ENCODE measurements around the gene EEF1E1. TPM values are rescaled to one million over a fixed set of nuclear protein-coding genes. Genes with fewer than 3 reads are reported as not detected.

EEF1E1 gene
- total RNA-seq (2012; rRNA removed) = 47.0 and 60.1 TPM in 2 replicates

GRCh38 chr6:8102122-8102958, at the start of gene EEF1E1:
TSS of gene EEF1E1 (minus strand) at chr6:8102548. CDS start at chr6:8102521, 27 bp downstream.
- peak within 1 kb of the TSS; percentile 89 for H3K4me2 ChIP-seq (ENCODE audit: low read length)
- peaks cover 22% of the 10 kb centered on the region for H3K4me1 ChIP-seq (ENCODE audit: control insufficient read depth, insufficient read depth, low read length)
- H3K36me3 ChIP-seq (ENCODE audit: insufficient read depth, low read length) = peaks cover 2% of the 10 kb centered on the region

GRCh38 chr6:8149350-8149749, 47.0 kb upstream of the EEF1E1 start:
- Histone ChIP-seq H3K36me3 (ENCODE audit: insufficient read depth, low read length) (no peaks in the 10 kb centered on the region), H3K9me3 (replicated peaks; ENCODE audit: low read length) (no peaks in the 10 kb centered on the region), H3K4me1 (ENCODE audit: control insufficient read depth, insufficient read depth, low read length) (no peaks in the 10 kb centered on the region), H3K4me2 (ENCODE audit: low read length) (no peak overlapping the region), H3K27me3 (ENCODE audit: control insufficient read depth, insufficient read depth, low read length) (peaks cover 8% of the 10 kb centered on the region), H3K9ac (ENCODE audit: low read depth, low read length) (no peak overlapping the region), H3K4me3 (ENCODE audit: low read length) (no peak overlapping the region)

More at GRCh38 chr6:8102122-8102958, at the start of gene EEF1E1:
- Histone ChIP-seq H3K9ac (ENCODE audit: low read depth, low read length) (peak within 1 kb of the TSS; percentile 85), H3K9me3 (replicated peaks; ENCODE audit: low read length) (no peaks in the 10 kb centered on the region), H3K27me3 (ENCODE audit: control insufficient read depth, insufficient read depth, low read length) (no peaks in the 10 kb centered on the region), H3K4me3 (ENCODE audit: low read length) (peak within 1 kb of the TSS; percentile 86)

- no peak overlapping the region for H3K4me2 ChIP-seq (ENCODE audit: low read length)
- H3K4me1 ChIP-seq (ENCODE audit: control insufficient read depth, insufficient read depth, low read length) = no peaks in the 10 kb centered on the region
- H3K36me3 ChIP-seq (ENCODE audit: insufficient read depth, low read length) = no peaks in the 10 kb centered on the region
- H3K4me3 ChIP-seq (ENCODE audit: low read length) = no peak overlapping the region
- H3K9ac ChIP-seq (ENCODE audit: low read depth, low read length) = no peak overlapping the region
- H3K27me3 ChIP-seq (ENCODE audit: control insufficient read depth, insufficient read depth, low read length) = no peaks in the 10 kb centered on the region
- no peaks in the 10 kb centered on the region for H3K9me3 ChIP-seq (replicated peaks; ENCODE audit: low read length)
These were observed 41.6 kb upstream of the EEF1E1 start for GRCh38 chr6:8143945-8144344.

- H3K27me3 ChIP-seq (ENCODE audit: control insufficient read depth, insufficient read depth, low read length) = peaks cover 3% of the 10 kb centered on the region
- no peak overlapping the region for H3K4me3 ChIP-seq (ENCODE audit: low read length)
- no peaks in the 10 kb centered on the region for H3K36me3 ChIP-seq (ENCODE audit: insufficient read depth, low read length)
- H3K4me1 ChIP-seq (ENCODE audit: control insufficient read depth, insufficient read depth, low read length) = no peaks in the 10 kb centered on the region
- H3K9ac ChIP-seq (ENCODE audit: low read depth, low read length) = no peak overlapping the region
- no peak overlapping the region for H3K4me2 ChIP-seq (ENCODE audit: low read length)
- H3K9me3 ChIP-seq (replicated peaks; ENCODE audit: low read length) = no peaks in the 10 kb centered on the region
These were observed 37.1 kb upstream of the EEF1E1 start for GRCh38 chr6:8139451-8139850.

- H3K9ac ChIP-seq (ENCODE audit: low read depth, low read length) = no peak overlapping the region
- no peaks in the 10 kb centered on the region for H3K36me3 ChIP-seq (ENCODE audit: insufficient read depth, low read length)
- H3K4me2 ChIP-seq (ENCODE audit: low read length) = no peak overlapping the region
- H3K9me3 ChIP-seq (replicated peaks; ENCODE audit: low read length) = no peaks in the 10 kb centered on the region
- peaks cover 3% of the 10 kb centered on the region for H3K27me3 ChIP-seq (ENCODE audit: control insufficient read depth, insufficient read depth, low read length)
- H3K4me3 ChIP-seq (ENCODE audit: low read length) = no peak overlapping the region
- no peaks in the 10 kb centered on the region for H3K4me1 ChIP-seq (ENCODE audit: control insufficient read depth, insufficient read depth, low read length)
These were observed 35.2 kb upstream of the EEF1E1 start for GRCh38 chr6:8137529-8137939.

- no peaks in the 10 kb centered on the region for H3K36me3 ChIP-seq (ENCODE audit: insufficient read depth, low read length)
- no peak overlapping the region for H3K4me3 ChIP-seq (ENCODE audit: low read length)
- H3K9me3 ChIP-seq (replicated peaks; ENCODE audit: low read length) = no peaks in the 10 kb centered on the region
- no peak overlapping the region for H3K9ac ChIP-seq (ENCODE audit: low read depth, low read length)
- peaks cover 3% of the 10 kb centered on the region for H3K27me3 ChIP-seq (ENCODE audit: control insufficient read depth, insufficient read depth, low read length)
- H3K4me2 ChIP-seq (ENCODE audit: low read length) = no peak overlapping the region
- H3K4me1 ChIP-seq (ENCODE audit: control insufficient read depth, insufficient read depth, low read length) = no peaks in the 10 kb centered on the region
These were observed 32.9 kb upstream of the EEF1E1 start for GRCh38 chr6:8135276-8135675.

GRCh38 chr6:8132130-8132529, 29.8 kb upstream of the EEF1E1 start:
- no peaks in the 10 kb centered on the region for H3K4me1 ChIP-seq (ENCODE audit: control insufficient read depth, insufficient read depth, low read length)
- no peaks in the 10 kb centered on the region for H3K9me3 ChIP-seq (replicated peaks; ENCODE audit: low read length)
- H3K27me3 ChIP-seq (ENCODE audit: control insufficient read depth, insufficient read depth, low read length) = no peaks in the 10 kb centered on the region
- H3K4me2 ChIP-seq (ENCODE audit: low read length) = no peak overlapping the region
- H3K9ac ChIP-seq (ENCODE audit: low read depth, low read length) = no peak overlapping the region
- H3K36me3 ChIP-seq (ENCODE audit: insufficient read depth, low read length) = no peaks in the 10 kb centered on the region
- no peak overlapping the region for H3K4me3 ChIP-seq (ENCODE audit: low read length)

GRCh38 chr6:8131265-8131897, 29.0 kb upstream of the EEF1E1 start:
- Histone ChIP-seq H3K4me2 (ENCODE audit: low read length) (no peak overlapping the region), H3K4me3 (ENCODE audit: low read length) (no peak overlapping the region), H3K27me3 (ENCODE audit: control insufficient read depth, insufficient read depth, low read length) (no peaks in the 10 kb centered on the region), H3K9me3 (replicated peaks; ENCODE audit: low read length) (no peaks in the 10 kb centered on the region), H3K36me3 (ENCODE audit: insufficient read depth, low read length) (no peaks in the 10 kb centered on the region), H3K9ac (ENCODE audit: low read depth, low read length) (no peak overlapping the region), H3K4me1 (ENCODE audit: control insufficient read depth, insufficient read depth, low read length) (no peaks in the 10 kb centered on the region)

GRCh38 chr6:8130399-8130798, 28.1 kb upstream of the EEF1E1 start:
- no peaks in the 10 kb centered on the region for H3K9me3 ChIP-seq (replicated peaks; ENCODE audit: low read length)
- no peak overlapping the region for H3K9ac ChIP-seq (ENCODE audit: low read depth, low read length)
- no peaks in the 10 kb centered on the region for H3K27me3 ChIP-seq (ENCODE audit: control insufficient read depth, insufficient read depth, low read length)
- H3K4me3 ChIP-seq (ENCODE audit: low read length) = no peak overlapping the region
- no peak overlapping the region for H3K4me2 ChIP-seq (ENCODE audit: low read length)
- H3K36me3 ChIP-seq (ENCODE audit: insufficient read depth, low read length) = no peaks in the 10 kb centered on the region
- no peaks in the 10 kb centered on the region for H3K4me1 ChIP-seq (ENCODE audit: control insufficient read depth, insufficient read depth, low read length)

- no peaks in the 10 kb centered on the region for H3K36me3 ChIP-seq (ENCODE audit: insufficient read depth, low read length)
- H3K4me3 ChIP-seq (ENCODE audit: low read length) = no peak overlapping the region
- H3K4me1 ChIP-seq (ENCODE audit: control insufficient read depth, insufficient read depth, low read length) = no peaks in the 10 kb centered on the region
- no peak overlapping the region for H3K9ac ChIP-seq (ENCODE audit: low read depth, low read length)
- no peaks in the 10 kb centered on the region for H3K27me3 ChIP-seq (ENCODE audit: control insufficient read depth, insufficient read depth, low read length)
- H3K4me2 ChIP-seq (ENCODE audit: low read length) = no peak overlapping the region
- no peaks in the 10 kb centered on the region for H3K9me3 ChIP-seq (replicated peaks; ENCODE audit: low read length)
These were observed 20.9 kb upstream of the EEF1E1 start for GRCh38 chr6:8123236-8123635.

GRCh38 chr6:8114956-8115355, 12.6 kb upstream of the EEF1E1 start:
- no peak overlapping the region for H3K9ac ChIP-seq (ENCODE audit: low read depth, low read length)
- no peaks in the 10 kb centered on the region for H3K9me3 ChIP-seq (replicated peaks; ENCODE audit: low read length)
- no peak overlapping the region for H3K4me2 ChIP-seq (ENCODE audit: low read length)
- H3K4me1 ChIP-seq (ENCODE audit: control insufficient read depth, insufficient read depth, low read length) = peaks cover 8% of the 10 kb centered on the region
- no peaks in the 10 kb centered on the region for H3K27me3 ChIP-seq (ENCODE audit: control insufficient read depth, insufficient read depth, low read length)
- H3K4me3 ChIP-seq (ENCODE audit: low read length) = no peak overlapping the region
- H3K36me3 ChIP-seq (ENCODE audit: insufficient read depth, low read length) = no peaks in the 10 kb centered on the region
